ENCODE measurements around the gene VWCE. TPM values are rescaled to one million over a fixed set of nuclear protein-coding genes. Genes with fewer than 3 reads are reported as not detected.
A peak's percentile ranks its signal among the peaks of the same experiment; 100 is the strongest.
"Not testable (repeated sequence)": the region's sequence is repeated elsewhere in the genome, so short reads cannot be mapped to it uniquely, and the experiment has no call there.

The VWCE gene
- polyA plus RNA-seq, 3 donors = 0.05 to 0.23 TPM; not detected in 1

- no peak overlapping the region for H3K4me2 ChIP-seq (replicated peaks; ENCODE audit: extremely low read depth, low read length, poor library complexity, severe bottlenecking)
- intact Hi-C loops (cut with micrococcal nuclease) = no loop called here
- 91% methylated on average over 11 of the region's 18 CpGs for WGBS (ENCODE audit: insufficient coverage)
- TF ChIP-seq CTCF (IDR thresholded peaks at IDR 0.05) = no peak
- no peaks in the 10 kb centered on the region for H3K36me3 ChIP-seq (replicated peaks in 1 of 2; ENCODE audit: control insufficient read depth in 1 of 2, insufficient read depth in 2 of 2, low read length in 2 of 2)
- H3K4me1 ChIP-seq (ENCODE audit: control insufficient read depth in 1 of 2, insufficient read depth in 2 of 2, low read length in 2 of 2) = peaks cover 18 to 20% of the 10 kb centered on the region in 2 donors
- H3K27me3 ChIP-seq (ENCODE audit: control insufficient read depth in 2 of 2, insufficient read depth in 2 of 2, low read length in 2 of 2) = no peaks in the 10 kb centered on the region
- H4K20me1 ChIP-seq (ENCODE audit: insufficient read depth, low read length) = no peaks in the 10 kb centered on the region
- H3K9me3 Mint-ChIP-seq = no peaks in the 10 kb centered on the region
- peak overlapping the region in 4 of 7 donors; percentile 37 to 77 (median 54) for H3K27ac Mint-ChIP-seq
- peak overlapping the region in 1 of 2 donors; percentile 71 for H3K4me3 Mint-ChIP-seq
- peak overlapping the region; percentile 6 to 31 for H3K27ac ChIP-seq (ENCODE audit: low read depth in 1 of 2, low read length in 2 of 2)
- no peaks in the 10 kb centered on the region for H3K79me2 ChIP-seq (ENCODE audit: insufficient read depth, low read length)
- H3K27me3 Mint-ChIP-seq (ENCODE audit: low read depth in 3 of 3) = peaks cover 0 to 2% (median 2%) of the 10 kb centered on the region in 3 donors
- no peaks in the 10 kb centered on the region for H3K9me3 ChIP-seq (replicated peaks in 1 of 2; ENCODE audit: control insufficient read depth in 1 of 2, insufficient read depth in 1 of 2, low read length in 2 of 2)
- DNase-seq = peak; percentile 59 to 74 (median 69)
- peaks cover 20% of the 10 kb centered on the region for H3K4me1 Mint-ChIP-seq
- H3K4me3 ChIP-seq (replicated peaks in 1 of 3; ENCODE audit: low read depth in 2 of 3, low read length in 3 of 3) = no peak overlapping the region
- H2AFZ ChIP-seq (ENCODE audit: insufficient read depth, low read depth, low read length, poor library complexity, severe bottlenecking) = peak overlapping the region; percentile 47
- H3K9ac ChIP-seq (ENCODE audit: insufficient read depth, low read length, poor library complexity, severe bottlenecking) = no peak overlapping the region
- no peaks in the 10 kb centered on the region for H3K36me3 Mint-ChIP-seq
These were observed 38.2 kb downstream of the VWCE start for GRCh38 chr11:61256710-61257482.

- no peak overlapping the region for H3K4me3 ChIP-seq (replicated peaks in 1 of 3; ENCODE audit: low read depth in 2 of 3, low read length in 3 of 3)
- peak; percentile 59 to 69 (median 64) for DNase-seq
- Mint-ChIP-seq H3K36me3 (no peaks in the 10 kb centered on the region), H3K4me1 (peaks cover 21% of the 10 kb centered on the region), H3K9me3 (no peaks in the 10 kb centered on the region), H3K27ac (no peak overlapping the region), H3K27me3 (ENCODE audit: low read depth in 3 of 3) (peaks cover 0 to 6% (median 5%) of the 10 kb centered on the region in 3 donors), H3K4me3 (no peak overlapping the region)
- intact Hi-C loops (cut with micrococcal nuclease) = no loop called here
- H4K20me1 ChIP-seq (ENCODE audit: insufficient read depth, low read length) = no peaks in the 10 kb centered on the region
- TF ChIP-seq CTCF (IDR thresholded peaks at IDR 0.05) = peak; percentile 93
- H3K4me1 ChIP-seq (ENCODE audit: control insufficient read depth in 1 of 2, insufficient read depth in 2 of 2, low read length in 2 of 2) = peaks cover 21 to 23% of the 10 kb centered on the region in 2 donors
- H3K9ac ChIP-seq (ENCODE audit: insufficient read depth, low read length, poor library complexity, severe bottlenecking) = no peak overlapping the region
- no peak overlapping the region for H3K4me2 ChIP-seq (replicated peaks; ENCODE audit: extremely low read depth, low read length, poor library complexity, severe bottlenecking)
- no peaks in the 10 kb centered on the region for H3K36me3 ChIP-seq (replicated peaks in 1 of 2; ENCODE audit: control insufficient read depth in 1 of 2, insufficient read depth in 2 of 2, low read length in 2 of 2)
- peak overlapping the region; percentile 43 for H2AFZ ChIP-seq (ENCODE audit: insufficient read depth, low read depth, low read length, poor library complexity, severe bottlenecking)
- H3K9me3 ChIP-seq (replicated peaks in 1 of 2; ENCODE audit: control insufficient read depth in 1 of 2, insufficient read depth in 1 of 2, low read length in 2 of 2) = no peaks in the 10 kb centered on the region
- H3K27ac ChIP-seq (ENCODE audit: low read depth in 1 of 2, low read length in 2 of 2) = no peak overlapping the region
- no peaks in the 10 kb centered on the region for H3K27me3 ChIP-seq (ENCODE audit: control insufficient read depth in 2 of 2, insufficient read depth in 2 of 2, low read length in 2 of 2)
- 60% methylated on average over 10 of the region's 12 CpGs for WGBS (ENCODE audit: insufficient coverage)
- H3K79me2 ChIP-seq (ENCODE audit: insufficient read depth, low read length) = no peaks in the 10 kb centered on the region
These were observed 40.6 kb downstream of the VWCE start for GRCh38 chr11:61254403-61255025.

GRCh38 chr11:61252332-61252731, 42.8 kb downstream of the VWCE start:
- WGBS (ENCODE audit: insufficient coverage) = no CpG with 5 or more reads among the region's 1 CpG
- DNase-seq; H3K9me3 ChIP-seq (replicated peaks in 1 of 2; ENCODE audit: control insufficient read depth in 1 of 2, insufficient read depth in 1 of 2, low read length in 2 of 2); H4K20me1 ChIP-seq (ENCODE audit: insufficient read depth, low read length); H3K27me3 Mint-ChIP-seq (ENCODE audit: low read depth in 3 of 3); H3K27ac Mint-ChIP-seq; H3K4me3 Mint-ChIP-seq; H3K36me3 Mint-ChIP-seq; H3K9ac ChIP-seq (ENCODE audit: insufficient read depth, low read length, poor library complexity, severe bottlenecking); H3K4me2 ChIP-seq (replicated peaks; ENCODE audit: extremely low read depth, low read length, poor library complexity, severe bottlenecking); H3K36me3 ChIP-seq (replicated peaks in 1 of 2; ENCODE audit: control insufficient read depth in 1 of 2, insufficient read depth in 2 of 2, low read length in 2 of 2); H3K27ac ChIP-seq (ENCODE audit: low read depth in 1 of 2, low read length in 2 of 2); intact Hi-C loops (cut with micrococcal nuclease); H3K9me3 Mint-ChIP-seq; H3K79me2 ChIP-seq (ENCODE audit: insufficient read depth, low read length); H3K4me3 ChIP-seq (replicated peaks in 1 of 3; ENCODE audit: low read depth in 2 of 3, low read length in 3 of 3); H3K27me3 ChIP-seq (ENCODE audit: control insufficient read depth in 2 of 2, insufficient read depth in 2 of 2, low read length in 2 of 2); H2AFZ ChIP-seq (ENCODE audit: insufficient read depth, low read depth, low read length, poor library complexity, severe bottlenecking): not testable (repeated sequence)
- peaks cover 21% of the 10 kb centered on the region for H3K4me1 Mint-ChIP-seq
- peaks cover 21 to 23% of the 10 kb centered on the region in 2 donors for H3K4me1 ChIP-seq (ENCODE audit: control insufficient read depth in 1 of 2, insufficient read depth in 2 of 2, low read length in 2 of 2)

Measured in CD14-positive monocyte (primary cell).